Breast epithelium (tissue), 4 donors: Measurements from ENCODE around the gene LINC00237. TPM values are rescaled to one million over a fixed set of nuclear protein-coding genes. Genes with fewer than 3 reads are reported as not detected.
A peak's percentile ranks its signal among the peaks of the same experiment; 100 is the strongest.

ENCODE experiments used
- DNase-seq, 2 donors: peaks; one replicate each; pipeline ENCODE4 v3.0.0-alpha.2; 2019; ENCODE audit warnings: low spot score in 2 of 2
- H3K27ac ChIP-seq, 2 donors: fragments of 200-600 bp; sonication (generic) in 1 of 2; one replicate each; pipeline ENCODE4 v1.5.1; 2016 to 2019; ENCODE audit warnings: mild to moderate bottlenecking in 1 of 2
- H3K27me3 ChIP-seq, 2 donors: fragments of 200-600 bp; sonication (generic) in 1 of 2; one replicate each; pipeline versions ENCODE4 v1.5.1 to v1.6.0; 2017 to 2019; ENCODE audit warnings: control low read depth in 1 of 2, mild to moderate bottlenecking in 1 of 2
- H3K36me3 ChIP-seq: fragments of 200-600 bp; one replicate; pipeline ENCODE4 v1.5.1; 2019
- H3K4me1 ChIP-seq, 2 donors: fragments of 200-600 bp; sonication (generic); one replicate each; pipeline ENCODE4 v1.5.1; 2016 to 2019; ENCODE audit warnings: control low read depth in 1 of 2
- H3K4me3 ChIP-seq, 3 donors: fragments of 200-600 bp; sonication (generic); 1 replicate in 2 of 3; 2 replicates in 1 of 3; pipeline ENCODE4 v1.5.1; 2016 to 2019; ENCODE audit warnings: mild to moderate bottlenecking in 3 of 3, moderate library complexity in 2 of 3
- H3K9me3 ChIP-seq, 2 donors: fragments of 200-600 bp; sonication (generic) in 1 of 2; one replicate each; pipeline ENCODE4 v1.5.1; 2016 to 2019; ENCODE audit warnings: control low read depth in 1 of 2
- CTCF ChIP-seq, 3 donors: fragments of 450-650 bp; IDR thresholded peaks; one replicate each; pipeline ENCODE4 v1.5.1; 2016 to 2017; ENCODE audit warnings: antibody characterized with exemption in 3 of 3, mild to moderate bottlenecking in 3 of 3, moderate library complexity in 3 of 3
- POLR2A ChIP-seq: fragments of 450-650 bp; IDR thresholded peaks from one replicate; pipeline ENCODE4 v1.6.1; 2016; ENCODE audit warnings: antibody characterized with exemption, mild to moderate bottlenecking, moderate library complexity
- POLR2AphosphoS5 ChIP-seq, 3 donors: sonication (generic); formaldehyde crosslinking; IDR thresholded peaks; one replicate each; pipeline ENCODE4 v1.6.1; 2017; ENCODE audit warnings: antibody characterized with exemption in 3 of 3
- intact Hi-C: fragments of 100-400 bp; cut with DNase I; formaldehyde crosslinking; loops from one replicate; pipeline ENCODE4 v1.15.1; 2023; ENCODE audit warnings: low total_unique reads
- total RNA-seq, 3 donors: library from RNA; depleted of rRNA; stranded (reverse); fragments of >200 nt; gene quantifications; one replicate each; pipeline ENCODE4 v1.1.0, GENCODE V29; 2016

LINC00237 gene
- total RNA-seq, 3 donors from 2014 or later, result not detected

- H3K27ac ChIP-seq, result no peak overlapping the region
- intact Hi-C loops, result no loop called here
- peaks cover 0 to 17% of the 10 kb centered on the region in 2 donors for H3K4me1 ChIP-seq
- TF ChIP-seq POLR2A, result no peak
- no peak for TF ChIP-seq CTCF (IDR thresholded peaks at IDR 0.05)
- no peak for TF ChIP-seq POLR2AphosphoS5 (IDR thresholded peaks at IDR 0.05)
- no peaks in the 10 kb centered on the region for H3K9me3 ChIP-seq
- H3K27me3 ChIP-seq, result peaks cover 9 to 73% of the 10 kb centered on the region in 2 donors
- H3K4me3 ChIP-seq, result peak overlapping the region; percentile 14 to 53 (median 23)
- DNase-seq, result no peak
- H3K36me3 ChIP-seq, result no peaks in the 10 kb centered on the region
These were observed 558 bp downstream of the LINC00237 start for GRCh38 chr20:21105429-21106170.

- no peaks in the 10 kb centered on the region for H3K9me3 ChIP-seq
- no peak for DNase-seq
- no peak for TF ChIP-seq POLR2A
- no peak for TF ChIP-seq CTCF (IDR thresholded peaks at IDR 0.05)
- no peak for TF ChIP-seq POLR2AphosphoS5 (IDR thresholded peaks at IDR 0.05)
- peaks cover 9 to 80% of the 10 kb centered on the region in 2 donors for H3K27me3 ChIP-seq
- H3K27ac ChIP-seq, result no peak overlapping the region
- H3K4me3 ChIP-seq, result peak overlapping the region in 1 of 3 donors; percentile 53
- no peaks in the 10 kb centered on the region for H3K36me3 ChIP-seq
- intact Hi-C loops, result no loop called here
- H3K4me1 ChIP-seq, result peaks cover 0 to 17% of the 10 kb centered on the region in 2 donors
These were observed 1.2 kb downstream of the LINC00237 start for GRCh38 chr20:21104921-21105320.

GRCh38 chr20:21104466-21104761, 1.7 kb downstream of the LINC00237 start:
- Histone ChIP-seq H3K4me1 (peaks cover 0 to 17% of the 10 kb centered on the region in 2 donors), H3K9me3 (no peaks in the 10 kb centered on the region), H3K27ac (no peak overlapping the region), H3K36me3 (no peaks in the 10 kb centered on the region), H3K4me3 (no peak overlapping the region), H3K27me3 (peaks cover 9 to 85% of the 10 kb centered on the region in 2 donors)
- intact Hi-C loops, result no loop called here
- no peak for TF ChIP-seq CTCF (IDR thresholded peaks at IDR 0.05)
- TF ChIP-seq POLR2A, result no peak
- TF ChIP-seq POLR2AphosphoS5 (IDR thresholded peaks at IDR 0.05), result no peak
- no peak for DNase-seq

DNA sequence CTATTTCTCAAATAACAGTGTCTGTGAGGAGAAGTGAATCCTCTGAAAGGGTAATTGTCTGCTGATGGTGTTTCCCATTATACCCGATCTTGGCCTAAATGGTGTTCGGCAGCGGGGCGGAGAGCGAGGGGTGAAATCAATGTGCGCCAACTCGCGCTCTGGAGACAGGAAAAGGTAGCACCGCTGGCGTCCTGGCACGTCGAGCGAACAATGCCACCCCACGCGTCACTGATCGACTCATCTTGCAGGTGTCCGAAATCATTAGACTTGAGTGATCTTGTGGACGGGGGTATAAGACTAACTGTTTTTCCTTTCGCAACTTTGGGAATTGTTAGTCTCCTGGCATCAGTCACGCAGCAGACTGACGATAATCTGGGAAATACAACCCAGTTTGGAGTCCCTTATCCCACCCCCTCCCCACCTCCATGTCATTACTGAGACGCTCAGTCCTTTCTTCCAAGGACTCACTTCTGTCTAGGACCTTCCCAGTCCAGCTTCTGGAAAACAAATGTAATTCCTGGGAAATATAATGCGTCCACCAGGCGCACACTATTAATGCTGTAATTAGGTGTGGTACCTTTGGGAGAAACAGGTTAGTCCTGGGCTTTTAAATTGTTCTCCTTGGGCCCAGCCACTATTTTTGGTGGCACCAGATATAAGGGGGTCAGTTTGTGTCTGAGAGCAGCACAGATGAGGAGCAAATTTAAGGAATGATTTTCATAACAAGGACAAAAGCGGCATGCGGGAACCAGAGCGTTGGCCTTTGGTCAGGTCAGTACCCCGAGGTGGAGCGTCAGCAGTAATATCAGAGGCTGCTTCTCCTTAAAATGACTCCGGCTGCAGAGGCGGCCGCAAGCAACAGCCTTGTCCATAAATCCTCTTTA, 2.3 kb downstream of the LINC00237 start:
- no peak for DNase-seq
- H3K27me3 ChIP-seq, result peaks cover 9 to 91% of the 10 kb centered on the region in 2 donors
- H3K36me3 ChIP-seq, result no peaks in the 10 kb centered on the region
- no peaks in the 10 kb centered on the region for H3K9me3 ChIP-seq
- intact Hi-C loops, result no loop called here
- TF ChIP-seq POLR2AphosphoS5 (IDR thresholded peaks at IDR 0.05) (no peak), POLR2A (no peak), CTCF (IDR thresholded peaks at IDR 0.05) (no peak)
- peak overlapping the region in 1 of 3 donors; percentile 56 for H3K4me3 ChIP-seq
- no peak overlapping the region for H3K27ac ChIP-seq
- peaks cover 0 to 17% of the 10 kb centered on the region in 2 donors for H3K4me1 ChIP-seq
